CD4-positive, alpha-beta T cell treated with Interleukin-17A for 1 hour (primary cell): ENCODE data around the gene MAPK4.
"Not testable (repeated sequence)": the region's sequence is repeated elsewhere in the genome, so short reads cannot be mapped to it uniquely, and the experiment has no call there.

ENCODE experiments used
- DNase-seq: peaks from one replicate; pipeline ENCODE4 v3.0.0-alpha.2; 2020

MAPK4 gene

GRCh38 chr18:50578030-50578429 is 18.1 kb downstream of the MAPK4 start:
- no peak for DNase-seq

DNA sequence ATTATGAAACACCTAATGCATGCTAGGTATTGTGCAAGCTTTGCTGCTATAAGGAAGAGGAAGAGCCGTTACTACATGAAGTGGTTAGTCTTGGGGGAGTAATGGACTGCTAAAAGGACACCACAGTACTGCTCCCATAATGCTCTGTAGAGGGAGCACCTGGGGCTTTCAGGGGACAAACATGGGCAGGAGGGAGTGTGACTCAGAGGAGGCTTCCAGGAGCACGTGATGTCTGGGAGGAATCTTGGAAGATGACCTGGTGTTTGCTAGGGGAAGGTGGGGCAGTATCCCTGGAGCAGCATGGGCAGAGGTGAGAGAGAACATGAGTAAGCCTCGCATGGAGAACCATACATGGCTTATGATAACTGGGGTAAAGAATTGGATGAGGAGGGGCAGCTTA is 18.8 kb downstream of the MAPK4 start:
- no peak for DNase-seq

DNA sequence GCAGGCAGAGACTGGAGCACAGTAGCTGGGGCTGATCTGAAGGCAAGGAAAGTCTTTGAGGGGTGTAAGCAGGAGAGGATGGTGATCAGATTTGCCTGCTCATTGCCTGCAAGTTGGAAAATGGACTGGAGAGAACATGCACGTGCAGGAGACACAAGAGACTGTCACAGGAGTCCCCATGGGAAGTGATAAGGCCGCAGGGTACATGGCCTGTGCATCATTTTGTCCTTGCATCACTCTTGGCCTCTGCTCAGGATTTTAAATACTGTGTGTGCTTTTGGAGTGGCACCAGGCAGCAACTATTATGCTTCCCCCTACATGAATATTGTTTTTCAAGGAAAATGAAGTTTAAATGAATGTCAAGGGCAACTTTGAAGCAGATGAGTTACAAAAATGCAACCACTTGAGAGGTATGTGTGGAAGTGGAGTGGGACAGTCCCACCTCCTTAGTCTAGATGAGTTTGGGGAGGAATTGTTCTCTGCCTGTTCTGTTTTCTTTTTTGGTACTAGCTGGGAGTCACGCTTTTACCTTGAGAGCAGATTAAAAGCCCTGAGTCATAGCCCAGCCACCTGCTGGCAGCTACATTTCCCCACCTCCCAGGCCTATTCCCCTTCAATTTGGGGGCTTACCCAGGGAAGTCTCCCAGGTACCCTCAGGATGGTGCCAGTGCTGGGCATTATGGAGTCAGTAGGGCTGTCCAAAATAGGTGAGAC is 19.3 kb downstream of the MAPK4 start:
- DNase-seq = no peak

GRCh38 chr18:50581517-50581916 is 21.6 kb downstream of the MAPK4 start:
- no peak for DNase-seq

GRCh38 chr18:50582500-50582899 is 22.6 kb downstream of the MAPK4 start:
- DNase-seq = no peak

GRCh38 chr18:50586710-50587109 is 26.8 kb downstream of the MAPK4 start:
- no peak for DNase-seq

DNA sequence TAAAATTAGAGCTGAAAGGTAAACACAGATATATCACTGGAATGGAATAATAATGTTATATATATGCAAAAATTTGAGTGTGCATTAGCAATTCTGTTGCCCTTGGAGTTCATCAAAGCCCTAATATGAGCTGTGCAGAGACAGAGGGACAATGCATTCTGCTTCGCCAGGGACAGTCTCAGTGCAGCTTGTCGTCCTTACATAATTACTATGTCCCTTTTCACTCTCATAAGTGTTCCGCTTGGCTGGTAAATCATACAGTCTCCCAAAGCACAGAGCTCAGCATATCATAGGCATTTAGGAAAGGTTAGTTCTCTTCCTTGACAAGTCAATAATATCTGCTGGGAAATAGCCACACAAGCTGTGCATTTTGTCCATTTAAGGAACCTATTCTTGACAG is 30.7 kb downstream of the MAPK4 start:
- no peak for DNase-seq

GRCh38 chr18:50594012-50594411 is 34.1 kb downstream of the MAPK4 start:
- no peak for DNase-seq

GRCh38 chr18:50594942-50595341 is 35.1 kb downstream of the MAPK4 start:
- no peak for DNase-seq

- no peak for DNase-seq
These were observed 42.6 kb downstream of the MAPK4 start for GRCh38 chr18:50602466-50602865.

DNA sequence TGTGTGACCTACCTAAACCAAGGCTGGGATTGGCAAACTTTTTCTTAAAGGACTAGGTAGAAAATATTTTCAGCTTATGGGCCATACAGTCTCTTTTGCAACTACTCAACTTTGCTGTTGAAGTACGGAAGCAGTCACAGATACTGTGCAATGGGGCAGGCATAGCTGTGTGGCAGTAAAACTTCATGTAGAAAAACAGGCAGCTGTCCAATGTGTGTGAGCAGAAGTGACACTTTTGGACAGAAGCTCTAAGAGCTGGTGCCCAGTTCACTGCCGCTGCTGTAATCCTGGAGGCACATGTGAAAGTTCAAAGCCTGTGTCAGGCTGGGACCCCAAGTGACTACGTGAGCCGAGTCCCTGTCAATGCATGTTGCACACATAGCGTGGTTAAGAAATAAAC is 46.7 kb downstream of the MAPK4 start:
- DNase-seq = no peak

- no peak for DNase-seq
These were observed 47.6 kb downstream of the MAPK4 start for GRCh38 chr18:50607378-50607926.

GRCh38 chr18:50609171-50609570 is 49.3 kb downstream of the MAPK4 start:
- not testable (repeated sequence) for DNase-seq

GRCh38 chr18:50610349-50610748 is 50.5 kb downstream of the MAPK4 start:
- DNase-seq = no peak

GRCh38 chr18:50611529-50611941 is 51.6 kb downstream of the MAPK4 start:
- DNase-seq = no peak

- no peak for DNase-seq
These were observed 55.0 kb downstream of the MAPK4 start for GRCh38 chr18:50614838-50615237.

DNA sequence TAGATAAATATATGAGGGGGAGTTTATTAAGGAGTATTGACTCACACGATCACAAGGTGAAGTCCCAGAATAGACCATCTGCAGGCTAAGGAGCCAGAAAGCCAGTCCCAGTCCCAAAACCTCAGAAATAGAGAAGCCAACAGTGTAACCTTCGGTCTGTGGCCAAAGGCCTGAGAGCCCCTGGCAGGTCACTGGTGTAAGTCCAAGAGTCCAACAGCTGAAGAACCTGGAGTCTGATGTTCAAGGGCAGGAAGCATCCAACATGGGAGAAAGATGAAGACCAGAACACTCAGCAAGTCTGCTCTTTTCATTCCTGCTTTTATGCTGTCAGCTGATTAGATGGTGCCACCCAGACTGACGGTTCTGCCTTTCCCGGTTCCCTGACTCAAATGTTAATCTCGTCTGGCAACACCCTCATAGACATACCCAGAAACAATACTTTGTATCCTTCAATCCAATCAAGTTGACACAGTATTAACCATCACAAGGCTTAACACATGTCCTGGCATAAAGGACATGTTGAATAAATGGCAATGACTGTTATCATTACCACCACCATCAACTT is 56.7 kb downstream of the MAPK4 start:
- DNase-seq = no peak

DNA sequence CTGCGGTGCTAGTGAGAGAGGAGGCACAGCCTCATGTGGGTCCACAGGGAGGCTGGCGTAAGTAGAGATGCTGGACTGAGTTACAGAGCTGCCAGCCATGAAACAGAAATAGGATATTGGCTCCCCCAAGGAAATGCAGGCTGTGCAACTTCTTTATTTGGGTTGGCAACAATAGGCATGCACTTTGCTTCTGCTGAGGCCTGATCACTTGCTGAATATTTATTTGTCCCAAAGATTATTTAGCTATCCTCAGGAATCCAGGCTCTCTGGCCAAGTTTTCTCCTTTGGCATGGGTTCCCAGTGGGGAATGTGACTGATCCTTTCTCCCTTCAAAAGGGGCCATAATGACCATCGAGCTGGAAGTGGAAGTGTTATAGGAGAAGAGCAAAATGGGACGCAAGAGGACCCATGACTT is 60.0 kb downstream of the MAPK4 start:
- DNase-seq = no peak

DNA sequence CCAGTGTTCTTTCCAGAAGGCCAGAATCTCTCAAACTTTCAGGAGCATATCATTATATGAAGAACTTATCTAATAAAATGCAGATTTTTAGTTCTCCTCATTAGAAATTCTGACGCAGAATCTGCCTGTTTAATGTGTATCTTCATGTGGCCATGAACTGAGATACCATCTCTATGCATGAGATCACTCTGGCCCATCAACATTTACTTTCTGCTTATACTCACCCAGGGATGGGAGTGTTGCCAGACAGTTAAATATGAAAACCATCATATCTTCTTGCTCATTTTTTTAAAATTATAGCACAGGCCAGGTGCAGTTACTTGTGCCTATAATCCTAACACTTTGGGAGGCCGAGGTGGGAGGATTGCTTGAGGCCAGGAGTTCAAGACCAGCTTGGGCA is 60.4 kb downstream of the MAPK4 start:
- no peak for DNase-seq

GRCh38 chr18:50621366-50621765 is 61.5 kb downstream of the MAPK4 start:
- DNase-seq = no peak

DNA sequence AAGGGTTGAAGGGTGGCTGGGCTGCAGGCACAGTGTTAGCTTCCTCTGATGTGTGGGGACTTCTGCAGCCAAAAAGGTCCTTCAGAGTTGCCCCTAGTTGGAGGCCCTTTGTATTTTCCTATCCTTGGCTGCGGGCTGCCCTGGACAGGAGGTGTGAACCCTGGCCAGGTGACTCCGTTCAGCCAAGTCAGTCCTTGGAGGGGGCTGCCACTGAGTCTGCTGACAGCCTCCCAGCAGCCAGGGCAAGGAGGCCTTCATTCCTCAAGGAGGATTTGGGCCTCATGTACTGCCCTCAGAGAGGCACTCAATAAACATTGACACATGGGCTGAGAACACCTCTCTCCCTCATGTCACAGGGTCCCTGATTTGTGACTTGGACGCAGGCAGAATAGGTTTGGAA is 62.4 kb downstream of the MAPK4 start:
- DNase-seq = no peak

DNA sequence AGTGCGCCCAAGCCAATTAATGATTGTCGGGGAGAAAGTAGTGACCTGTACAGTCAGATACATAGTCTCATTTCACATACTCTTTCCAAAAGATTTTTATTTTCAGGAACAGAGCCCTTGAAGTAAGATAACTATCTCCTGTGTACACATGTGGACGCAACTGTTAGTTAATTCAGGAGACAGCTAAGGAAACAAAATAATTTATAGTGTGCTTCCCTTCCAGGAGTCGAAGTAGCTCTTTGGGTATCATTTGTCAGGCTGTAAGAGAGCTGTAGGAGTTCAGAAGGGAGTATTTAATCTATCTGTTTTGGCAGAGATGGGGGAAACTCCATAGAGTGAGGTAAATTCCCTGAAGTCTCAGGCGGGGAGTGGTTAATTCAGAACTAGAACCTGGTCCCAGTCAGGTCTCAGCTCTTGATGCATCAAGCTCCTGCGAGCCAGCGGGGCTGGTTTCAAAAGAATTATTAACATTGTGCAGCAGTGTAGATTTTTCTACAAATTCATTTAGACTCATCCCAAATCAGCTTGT is 63.0 kb downstream of the MAPK4 start:
- DNase-seq = no peak

DNA sequence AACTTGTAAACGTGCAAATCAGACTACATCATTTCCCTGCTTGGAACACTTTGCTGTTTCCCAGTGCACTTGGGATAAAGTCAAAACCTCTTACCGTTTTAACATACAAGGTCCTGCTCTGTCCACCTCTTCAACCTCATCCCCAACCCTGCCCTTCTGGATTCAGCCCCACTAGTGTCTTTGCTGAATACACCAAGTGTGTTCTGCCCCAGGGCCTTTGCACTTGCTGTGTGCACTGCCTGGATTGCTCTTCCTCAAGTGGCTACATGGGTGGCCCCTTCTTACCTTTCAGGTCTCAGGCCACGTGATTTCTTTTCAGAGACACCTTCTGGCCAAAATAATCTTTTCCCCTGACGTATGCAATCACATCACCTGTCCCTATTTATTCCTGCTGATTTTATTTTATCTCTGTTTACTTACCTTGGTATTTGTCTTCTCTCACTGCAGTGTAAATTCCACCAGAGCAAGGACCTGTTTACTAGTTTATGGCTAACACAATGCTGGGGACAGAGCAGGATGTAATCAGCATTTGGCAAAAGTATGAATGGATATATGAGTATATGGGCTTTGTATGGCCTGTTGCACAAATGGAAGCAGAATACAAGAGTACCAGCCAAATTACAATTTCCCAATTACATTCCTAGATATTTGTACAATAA is 63.9 kb downstream of the MAPK4 start:
- DNase-seq = no peak

GRCh38 chr18:50624981-50625380 is 65.1 kb downstream of the MAPK4 start:
- no peak for DNase-seq
